HG02759 (cell line): ENCODE results near the gene SH3GL3.

Experiments
- ATAC-seq: cut with Tn5 transposase; IDR thresholded peaks from one replicate; pipeline ENCODE4 v1.9.1; 2021; ENCODE audit warnings: mild to moderate bottlenecking, moderate library complexity; ENCODE audit not compliant: unreplicated experiment

The SH3GL3 gene, protein sequence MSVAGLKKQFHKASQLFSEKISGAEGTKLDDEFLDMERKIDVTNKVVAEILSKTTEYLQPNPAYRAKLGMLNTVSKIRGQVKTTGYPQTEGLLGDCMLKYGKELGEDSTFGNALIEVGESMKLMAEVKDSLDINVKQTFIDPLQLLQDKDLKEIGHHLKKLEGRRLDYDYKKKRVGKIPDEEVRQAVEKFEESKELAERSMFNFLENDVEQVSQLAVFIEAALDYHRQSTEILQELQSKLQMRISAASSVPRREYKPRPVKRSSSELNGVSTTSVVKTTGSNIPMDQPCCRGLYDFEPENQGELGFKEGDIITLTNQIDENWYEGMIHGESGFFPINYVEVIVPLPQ

GRCh38 chr15:83446904-83447709 is at the start of gene SH3GL3:
Gene SH3GL3, plus strand, starts transcription at chr15:83447341. Its CDS starts 193 bp downstream, at chr15:83447534.
- ATAC-seq: no peak

DNA sequence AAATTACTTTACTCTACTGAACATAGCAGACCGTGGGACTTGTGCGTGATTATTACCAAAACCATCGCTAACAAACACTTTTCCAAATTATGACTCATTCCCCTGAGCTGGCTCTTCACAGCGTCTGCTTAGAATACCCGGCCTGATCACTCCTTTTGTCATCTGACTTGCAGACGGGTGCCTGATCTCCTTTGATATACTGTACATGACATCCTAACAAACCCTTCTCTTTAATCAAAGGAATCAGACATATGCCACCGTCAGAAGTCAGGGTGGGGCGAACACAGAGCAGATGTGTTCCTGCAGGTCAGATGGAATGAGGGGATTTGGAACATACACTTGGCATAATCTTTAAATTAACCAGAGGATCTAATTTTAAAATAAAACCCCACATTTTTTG is 48.5 kb upstream of the SH3GL3 start:
- ATAC-seq: no peak

DNA sequence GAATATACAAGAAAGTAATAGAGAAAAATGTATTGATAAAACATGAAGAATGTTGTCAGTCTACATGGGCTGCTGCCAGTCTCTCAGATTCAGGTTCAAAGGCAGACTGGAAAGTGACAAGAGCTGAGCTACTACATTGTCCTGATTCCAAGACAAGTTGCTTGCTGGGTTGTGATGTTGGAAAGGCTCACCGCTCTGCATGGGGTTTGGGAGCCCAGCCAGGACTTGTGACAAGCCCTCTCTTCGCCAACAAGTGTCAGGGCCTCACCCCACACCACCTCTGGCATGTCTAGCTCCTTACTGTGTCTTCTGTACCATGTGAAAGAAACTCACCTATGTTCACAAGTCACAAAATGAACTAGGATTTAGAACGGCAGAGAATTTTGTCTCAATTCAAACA is 43.0 kb upstream of the SH3GL3 start:
- ATAC-seq: no peak

DNA sequence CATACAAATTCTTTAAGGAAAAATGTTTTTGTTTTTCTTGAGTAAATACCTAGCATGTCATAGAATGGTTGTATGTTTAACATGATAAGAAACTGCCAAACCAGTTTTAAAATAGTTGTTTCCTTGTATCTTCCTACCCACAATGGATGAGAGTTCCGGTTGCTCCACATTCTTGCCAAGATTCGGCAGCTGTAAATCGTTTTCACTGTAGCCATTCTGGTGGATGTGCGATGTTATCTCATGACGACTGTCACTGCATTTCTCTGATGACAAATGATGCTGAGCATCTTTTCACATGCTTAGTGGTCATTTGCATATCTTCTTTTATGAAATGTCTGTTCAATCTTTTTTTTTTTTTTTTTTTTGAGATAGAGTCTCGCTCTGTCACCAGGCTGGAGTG is 36.6 kb upstream of the SH3GL3 start:
- no peak for ATAC-seq

DNA sequence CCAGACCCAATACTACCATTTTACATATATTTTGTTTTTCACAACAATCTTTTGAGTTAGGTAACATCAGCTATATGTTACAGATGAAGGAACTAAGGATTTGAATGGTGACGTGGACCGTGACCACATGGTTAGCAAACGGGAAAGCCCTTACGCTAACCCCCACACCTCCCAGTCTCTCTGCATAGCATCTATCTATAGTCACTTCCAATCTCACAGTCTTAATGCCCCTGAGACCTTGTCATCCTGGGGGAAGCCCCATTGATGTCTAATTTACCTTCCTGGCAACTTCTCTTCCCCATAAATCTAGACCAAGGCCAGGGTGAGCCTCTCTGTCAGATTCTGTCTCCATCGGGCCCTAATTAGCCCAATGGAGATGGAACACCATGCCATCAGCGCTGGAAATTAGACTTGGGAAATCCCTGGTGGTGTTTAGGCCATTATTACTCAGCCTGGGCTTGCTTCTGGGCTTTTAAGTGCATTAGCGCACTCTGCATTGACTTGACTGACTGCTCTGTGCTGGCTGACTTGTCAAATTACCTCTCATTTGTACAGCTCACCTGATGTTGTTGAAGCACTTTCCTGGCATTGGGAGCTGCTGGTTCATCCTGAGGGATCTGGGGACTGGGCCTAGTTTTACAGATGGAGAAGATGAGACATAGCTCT is 34.0 kb upstream of the SH3GL3 start:
- ATAC-seq: no peak

GRCh38 chr15:83422081-83422480 is 25.1 kb upstream of the SH3GL3 start:
- no peak for ATAC-seq

- no peak for ATAC-seq
These were observed 24.6 kb upstream of the SH3GL3 start for GRCh38 chr15:83422541-83422940.

DNA sequence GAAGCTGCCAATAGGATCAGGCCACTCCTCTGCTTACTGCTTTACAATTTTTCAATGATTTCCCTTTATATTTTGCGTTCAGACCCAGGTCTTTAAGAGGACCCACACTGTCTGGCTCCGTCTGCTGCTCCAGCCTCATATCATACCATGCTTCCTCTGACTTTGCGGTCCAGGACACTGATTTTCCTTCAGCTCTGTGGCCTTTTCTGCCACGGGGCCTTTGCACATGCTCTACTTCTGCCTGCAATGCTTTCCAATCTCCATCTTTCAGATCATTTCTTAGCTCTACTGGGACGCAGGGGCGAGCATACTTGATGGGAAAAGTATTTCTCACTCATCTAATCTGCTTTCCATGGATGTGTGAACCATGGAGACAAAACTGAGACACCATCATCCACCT is 23.0 kb upstream of the SH3GL3 start:
- ATAC-seq: no peak

GRCh38 chr15:83430441-83430840 is 16.7 kb upstream of the SH3GL3 start:
- no peak for ATAC-seq

GRCh38 chr15:83431521-83431920 is 15.6 kb upstream of the SH3GL3 start:
- no peak for ATAC-seq

DNA sequence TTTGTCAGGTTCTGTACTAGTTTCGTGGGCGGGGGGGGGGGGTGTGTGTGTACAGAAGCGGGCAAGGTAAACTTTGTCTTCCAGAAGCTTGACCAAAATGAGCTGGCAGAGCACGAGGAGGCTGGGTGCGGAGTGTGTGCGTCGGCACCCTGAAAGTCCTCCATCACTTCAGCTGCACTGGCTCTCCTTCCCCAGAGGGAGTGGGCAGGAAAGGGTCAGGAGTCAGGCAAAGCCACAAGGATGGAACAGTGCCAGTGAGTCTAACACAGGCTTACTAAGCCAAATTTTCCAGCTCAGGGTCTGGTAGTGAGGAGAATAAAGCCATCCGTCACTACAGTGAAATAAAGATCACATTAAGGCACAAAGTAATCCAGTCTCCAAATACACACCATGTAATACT is 11.9 kb upstream of the SH3GL3 start:
- ATAC-seq: no peak

GRCh38 chr15:83435782-83436181 is 11.4 kb upstream of the SH3GL3 start:
- no peak for ATAC-seq

- no peak for ATAC-seq
These were observed 10.5 kb upstream of the SH3GL3 start for GRCh38 chr15:83436513-83437158.

- no peak for ATAC-seq
These were observed 3.9 kb upstream of the SH3GL3 start for GRCh38 chr15:83443076-83443847.

DNA sequence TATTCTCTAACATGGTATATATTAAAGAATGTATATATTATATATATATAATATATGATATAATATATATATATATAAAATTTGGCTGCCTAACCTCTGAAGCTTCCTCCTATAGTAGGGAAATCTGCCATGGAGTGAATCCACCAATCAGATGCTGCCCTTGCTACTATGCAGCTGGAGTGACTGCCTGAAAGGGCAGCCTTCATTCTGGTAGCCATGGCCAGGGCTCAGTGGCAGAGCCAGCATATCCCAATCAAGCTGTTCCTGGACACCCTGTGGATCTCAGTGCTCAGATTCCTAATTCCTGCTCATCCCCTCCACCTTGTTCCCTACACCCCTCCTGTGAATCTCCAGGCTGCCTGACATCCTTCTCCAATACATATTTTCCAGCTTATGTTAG is 2.2 kb upstream of the SH3GL3 start:
- ATAC-seq: no peak

DNA sequence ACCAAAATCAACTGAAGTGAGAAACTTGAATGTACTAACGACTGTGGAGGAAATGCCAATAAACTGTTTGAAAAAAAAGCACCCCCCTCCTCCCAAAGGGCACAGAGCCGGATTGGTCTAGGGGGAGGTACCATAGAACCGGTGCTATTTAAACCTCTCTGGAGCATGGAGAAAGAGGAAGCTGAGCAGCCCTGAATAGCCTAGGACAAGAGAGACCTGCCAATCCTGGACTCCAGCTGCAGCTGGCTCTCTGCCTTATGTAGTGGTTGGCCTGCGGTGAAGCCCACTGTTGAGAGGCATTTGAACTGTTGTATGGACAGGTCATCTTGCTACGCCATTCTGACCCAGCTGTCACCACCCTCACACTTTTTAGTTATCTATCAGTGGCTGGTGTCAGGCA is 1.5 kb upstream of the SH3GL3 start:
- ATAC-seq: no peak

DNA sequence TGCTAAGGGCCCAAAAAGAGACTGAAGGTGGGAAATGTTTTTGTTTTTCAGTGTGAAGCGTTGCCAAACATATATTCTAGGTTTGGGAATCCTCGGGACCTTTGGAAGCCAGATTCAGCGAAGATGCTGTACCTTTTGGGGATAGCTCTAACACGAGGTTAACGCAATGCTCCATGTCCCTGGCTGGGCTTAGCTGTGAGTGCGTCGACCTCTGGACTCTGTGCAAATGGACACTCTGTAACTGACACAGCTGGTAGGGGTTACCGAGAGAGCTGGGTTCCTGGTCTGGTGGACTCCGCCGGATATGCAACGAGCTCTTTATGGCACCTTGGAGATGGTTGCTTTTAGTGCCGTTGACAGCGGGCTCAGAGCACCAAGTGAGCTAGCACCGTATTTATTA is 724 bp upstream of the SH3GL3 start:
- no peak for ATAC-seq

GRCh38 chr15:83449250-83449671 is 2.1 kb downstream of the SH3GL3 start:
- ATAC-seq: no peak

- no peak for ATAC-seq
These were observed 2.9 kb downstream of the SH3GL3 start for GRCh38 chr15:83449937-83450506.

DNA sequence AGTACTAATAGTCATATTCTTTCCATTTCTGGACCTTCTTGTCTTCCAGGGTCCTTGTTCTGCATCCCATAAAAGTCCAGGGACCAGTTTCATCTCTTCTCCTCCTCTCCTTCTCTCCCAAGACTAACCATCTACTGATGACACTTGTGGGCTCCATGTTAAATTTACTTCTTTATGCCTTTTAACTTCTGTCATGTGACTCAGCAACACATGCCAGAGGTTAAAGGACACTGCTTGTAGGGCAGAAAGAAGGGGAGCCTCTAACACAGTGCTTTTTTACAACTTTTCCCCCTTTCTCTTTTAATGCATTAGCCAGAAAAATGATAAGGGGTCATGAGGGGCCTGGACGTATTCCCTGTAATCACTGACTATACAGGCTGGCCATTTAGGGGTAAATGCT is 10.0 kb downstream of the SH3GL3 start:
- ATAC-seq: no peak
